ENCODE data around the gene IL1A. TPM values are rescaled to one million over a fixed set of nuclear protein-coding genes. Genes with fewer than 3 reads are reported as not detected.

Gene IL1A
- total RNA-seq, 1 experiment from 2014 or later = 0.42 TPM

- TF ChIP-seq NFE2L1 (CRISPR knock-in tag; IDR thresholded peaks at IDR 0.05) = no peak
- TF ChIP-seq HMGXB4 (CRISPR knock-in tag; IDR thresholded peaks at IDR 0.05) = no peak
- no peak for TF ChIP-seq MAX (CRISPR knock-in tag; IDR thresholded peaks at IDR 0.05)
- TF ChIP-seq PREB (CRISPR knock-in tag; IDR thresholded peaks at IDR 0.05; ENCODE audit: borderline replicate concordance) = no peak
- TF ChIP-seq IRF2 (CRISPR knock-in tag; IDR thresholded peaks at IDR 0.05; ENCODE audit: borderline replicate concordance, low read depth) = no peak
- TF ChIP-seq JUN (CRISPR knock-in tag; IDR thresholded peaks at IDR 0.05) = no peak
- TF ChIP-seq JAZF1 (CRISPR knock-in tag; IDR thresholded peaks at IDR 0.05) = no peak
- TF ChIP-seq ZSCAN18 (CRISPR knock-in tag; IDR thresholded peaks at IDR 0.05) = no peak
- TF ChIP-seq PRDM15 (CRISPR knock-in tag; IDR thresholded peaks at IDR 0.05) = no peak
- no peak for TF ChIP-seq NFATC4 (CRISPR knock-in tag; IDR thresholded peaks at IDR 0.05)
- TF ChIP-seq ZNF425 (CRISPR knock-in tag; conservative IDR thresholded peaks at IDR 0.05) = no peak
- no peak for TF ChIP-seq USF1 (CRISPR knock-in tag; IDR thresholded peaks at IDR 0.05)
- no peak for TF ChIP-seq ZNF232 (CRISPR knock-in tag; IDR thresholded peaks at IDR 0.05)
- TF ChIP-seq ZNF263 (CRISPR knock-in tag; IDR thresholded peaks at IDR 0.05; ENCODE audit: low read depth) = no peak
- TF ChIP-seq ZNF121 (CRISPR knock-in tag; IDR thresholded peaks at IDR 0.05) = no peak
- no peak for TF ChIP-seq ZNF532 (CRISPR knock-in tag; IDR thresholded peaks at IDR 0.05; ENCODE audit: borderline replicate concordance)
- TF ChIP-seq RELA (CRISPR knock-in tag; IDR thresholded peaks at IDR 0.05; ENCODE audit: borderline replicate concordance) = no peak
- Mint-ChIP-seq H3K4me1 (no peaks in the 10 kb centered on the region), H3K36me3 (peaks cover 67% of the 10 kb centered on the region), H3K27me3 (ENCODE audit: low read depth) (no peaks in the 10 kb centered on the region), H3K9me3 (no peaks in the 10 kb centered on the region), H3K4me3 (no peak overlapping the region), H3K27ac (no peak overlapping the region)
- CTCF ChIA-PET = interaction anchor here (2.8 kb wide), 1 partner anchor 187 kb away, joined by 7 read pairs; no protein-coding TSS in a partner anchor
- POLR2A ChIA-PET = no interaction called here
- ATAC-seq = no peak
- DNase-seq (ENCODE audit: low spot score) = no peak
Measured at GRCh38 chr2:112754564-112754963, 29.7 kb downstream of the IL1A start.

All from WTC11 (cell line).